ENCODE data around the gene NMUR2.

DNA sequence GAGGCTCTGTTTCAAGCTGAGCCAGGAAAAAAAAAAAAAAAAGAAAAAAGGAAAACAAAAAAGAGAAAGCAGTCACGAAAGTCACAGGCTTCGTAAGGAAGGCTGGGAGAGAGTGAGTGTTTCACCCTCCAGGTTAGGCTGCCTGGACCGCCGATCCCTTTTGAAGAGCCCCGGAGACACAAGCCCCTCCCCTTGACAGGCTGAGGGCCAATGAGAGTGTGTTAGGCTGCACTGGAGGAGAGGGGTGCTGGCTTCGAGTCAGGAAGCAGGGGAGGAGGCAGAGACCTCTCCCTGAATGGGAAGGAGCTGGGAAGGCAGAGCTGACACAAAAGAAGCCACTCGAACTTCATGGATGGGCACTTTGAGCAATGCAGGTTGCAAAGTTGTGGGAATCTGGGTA is at the start of gene NMUR2:
- TF ChIP-seq, protein P1, sequence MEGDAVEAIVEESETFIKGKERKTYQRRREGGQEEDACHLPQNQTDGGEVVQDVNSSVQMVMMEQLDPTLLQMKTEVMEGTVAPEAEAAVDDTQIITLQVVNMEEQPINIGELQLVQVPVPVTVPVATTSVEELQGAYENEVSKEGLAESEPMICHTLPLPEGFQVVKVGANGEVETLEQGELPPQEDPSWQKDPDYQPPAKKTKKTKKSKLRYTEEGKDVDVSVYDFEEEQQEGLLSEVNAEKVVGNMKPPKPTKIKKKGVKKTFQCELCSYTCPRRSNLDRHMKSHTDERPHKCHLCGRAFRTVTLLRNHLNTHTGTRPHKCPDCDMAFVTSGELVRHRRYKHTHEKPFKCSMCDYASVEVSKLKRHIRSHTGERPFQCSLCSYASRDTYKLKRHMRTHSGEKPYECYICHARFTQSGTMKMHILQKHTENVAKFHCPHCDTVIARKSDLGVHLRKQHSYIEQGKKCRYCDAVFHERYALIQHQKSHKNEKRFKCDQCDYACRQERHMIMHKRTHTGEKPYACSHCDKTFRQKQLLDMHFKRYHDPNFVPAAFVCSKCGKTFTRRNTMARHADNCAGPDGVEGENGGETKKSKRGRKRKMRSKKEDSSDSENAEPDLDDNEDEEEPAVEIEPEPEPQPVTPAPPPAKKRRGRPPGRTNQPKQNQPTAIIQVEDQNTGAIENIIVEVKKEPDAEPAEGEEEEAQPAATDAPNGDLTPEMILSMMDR (IDR thresholded peaks at IDR 0.05), result no peak
- TF ChIP-seq POLR2A (IDR thresholded peaks at IDR 0.05), result no peak
